Astrocyte of the cerebellum (primary cell): ENCODE data around the gene RNU2-1.
"Not testable (repeated sequence)": the region's sequence is repeated elsewhere in the genome, so short reads cannot be mapped to it uniquely, and the experiment has no call there.

ENCODE experiments used
- DNase-seq: peaks from one replicate; pipeline ENCODE4 v3.0.0-alpha.2; 2011; ENCODE audit warnings: low read depth
- H3K4me3 ChIP-seq: 2 replicates; pipeline ENCODE4 v1.5.1; 2011; ENCODE audit warnings: mild to moderate bottlenecking, low read depth, low read length, moderate library complexity
- in situ Hi-C: cut with HindIII; loops from 2 replicates; pipeline ENCODE4 v1.10.0; 2017; ENCODE audit warnings: low sequenced_read_pairs
- TF ChIP-seq, protein P1 (sequence below): IDR thresholded peaks from 2 replicates; pipeline ENCODE4 v1.5.1; 2012; ENCODE audit warnings: low read length, low read depth, moderate library complexity, mild to moderate bottlenecking; ENCODE audit errors: missing control alignments

The RNU2-1 gene

DNA sequence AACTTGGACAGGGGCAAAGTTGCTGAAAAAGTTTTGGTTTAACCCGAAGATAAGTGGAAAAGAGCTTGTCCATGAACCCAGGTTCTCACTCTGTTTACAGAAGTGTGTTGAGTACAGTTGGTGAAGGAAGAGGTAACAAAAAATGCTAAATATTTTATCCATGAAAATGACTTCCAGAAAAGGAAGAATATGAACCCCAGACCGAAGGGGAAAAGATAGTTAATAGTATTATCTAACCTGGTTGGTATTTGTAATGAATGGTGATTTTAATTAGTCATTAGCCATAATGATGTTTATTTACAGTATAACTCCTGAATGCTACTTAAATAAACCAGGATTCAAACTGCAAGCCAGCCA is 22.7 kb downstream of the RNU2-1 start:
- TF ChIP-seq, protein P1, sequence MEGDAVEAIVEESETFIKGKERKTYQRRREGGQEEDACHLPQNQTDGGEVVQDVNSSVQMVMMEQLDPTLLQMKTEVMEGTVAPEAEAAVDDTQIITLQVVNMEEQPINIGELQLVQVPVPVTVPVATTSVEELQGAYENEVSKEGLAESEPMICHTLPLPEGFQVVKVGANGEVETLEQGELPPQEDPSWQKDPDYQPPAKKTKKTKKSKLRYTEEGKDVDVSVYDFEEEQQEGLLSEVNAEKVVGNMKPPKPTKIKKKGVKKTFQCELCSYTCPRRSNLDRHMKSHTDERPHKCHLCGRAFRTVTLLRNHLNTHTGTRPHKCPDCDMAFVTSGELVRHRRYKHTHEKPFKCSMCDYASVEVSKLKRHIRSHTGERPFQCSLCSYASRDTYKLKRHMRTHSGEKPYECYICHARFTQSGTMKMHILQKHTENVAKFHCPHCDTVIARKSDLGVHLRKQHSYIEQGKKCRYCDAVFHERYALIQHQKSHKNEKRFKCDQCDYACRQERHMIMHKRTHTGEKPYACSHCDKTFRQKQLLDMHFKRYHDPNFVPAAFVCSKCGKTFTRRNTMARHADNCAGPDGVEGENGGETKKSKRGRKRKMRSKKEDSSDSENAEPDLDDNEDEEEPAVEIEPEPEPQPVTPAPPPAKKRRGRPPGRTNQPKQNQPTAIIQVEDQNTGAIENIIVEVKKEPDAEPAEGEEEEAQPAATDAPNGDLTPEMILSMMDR = no peak
- in situ Hi-C loops = no loop called here
- H3K4me3 ChIP-seq = peak overlapping the region; percentile 58
- no peak for DNase-seq

DNA sequence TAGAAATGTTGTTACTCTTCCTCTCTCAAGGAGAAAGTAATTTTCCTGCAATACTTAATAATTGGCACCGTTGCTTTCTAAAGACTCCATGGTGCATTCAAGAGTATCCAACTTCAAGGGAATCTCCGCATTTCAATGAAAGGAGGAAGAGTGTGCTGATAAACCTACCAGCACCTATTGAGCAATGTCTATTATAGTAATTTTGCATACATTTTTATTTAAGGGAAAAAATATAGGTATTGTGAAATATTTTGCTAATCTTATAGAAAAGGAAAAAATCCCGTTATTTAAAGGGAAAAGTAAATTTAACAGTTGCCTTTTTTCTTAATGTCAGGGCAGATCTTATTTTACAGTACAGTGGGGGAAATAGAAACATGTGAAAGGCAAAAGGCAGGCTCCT is 23.2 kb downstream of the RNU2-1 start:
- H3K4me3 ChIP-seq = no peak overlapping the region
- DNase-seq = no peak
- TF ChIP-seq, protein P1 = no peak
- in situ Hi-C loops = no loop called here

DNA sequence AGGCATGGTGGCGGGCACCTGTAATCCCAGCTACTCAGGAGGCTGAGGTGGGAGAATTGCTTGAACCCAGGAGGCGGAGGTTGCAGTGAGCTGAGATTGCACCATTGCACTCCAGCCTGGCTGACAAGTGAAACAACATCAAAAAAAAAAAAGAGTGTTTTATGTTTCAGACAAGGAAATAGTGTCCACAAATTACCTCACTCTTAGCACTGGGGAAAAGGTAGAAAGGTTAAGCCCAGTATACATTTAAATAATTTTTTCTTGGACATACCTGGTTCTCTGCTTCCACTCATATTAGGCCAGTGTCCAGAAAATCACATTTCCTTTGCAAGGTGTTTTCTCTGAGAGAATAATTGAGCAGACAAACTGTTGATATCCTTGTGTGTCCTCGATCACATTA is 30.8 kb downstream of the RNU2-1 start:
- H3K4me3 ChIP-seq, in situ Hi-C loops, DNase-seq: not testable (repeated sequence)

DNA sequence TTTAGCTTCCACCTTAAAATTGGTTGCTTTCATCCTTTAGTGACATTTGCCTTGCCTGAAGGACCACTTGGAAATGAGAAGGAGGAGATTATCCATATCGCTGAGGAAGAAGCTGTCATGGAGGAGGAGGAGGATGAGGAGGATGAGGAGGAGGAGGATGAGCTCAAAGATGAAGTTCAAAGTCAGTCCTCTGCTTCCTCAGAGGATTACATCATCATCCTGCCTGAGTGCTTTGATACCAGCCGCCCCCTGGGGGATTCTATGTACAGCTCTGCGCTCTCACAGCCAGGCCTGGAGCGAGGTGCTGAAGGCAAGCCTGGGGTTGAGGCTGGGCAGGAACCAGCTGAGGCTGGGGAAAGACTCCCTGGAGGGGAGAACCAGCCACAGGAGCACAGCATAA is 33.6 kb downstream of the RNU2-1 start:
- in situ Hi-C loops = no loop called here

DNA sequence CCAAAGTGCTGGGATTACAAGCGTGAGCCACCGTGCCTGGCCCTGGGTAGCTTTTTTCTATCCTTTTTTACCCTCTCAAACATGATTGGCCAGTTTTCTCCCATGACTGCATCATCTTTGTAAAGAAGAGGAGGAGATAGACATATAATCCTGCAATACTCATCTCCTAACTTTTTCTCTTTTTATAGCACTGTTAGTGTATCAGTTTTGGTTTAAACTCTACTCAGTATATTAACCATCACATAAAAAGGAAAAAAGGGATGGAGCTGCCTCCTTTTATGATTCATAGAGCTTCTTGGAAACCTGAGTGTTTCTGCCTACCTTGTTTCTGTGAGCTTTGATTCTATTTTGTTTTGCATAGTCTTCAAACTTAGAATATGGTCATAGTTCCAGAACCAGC is 34.1 kb downstream of the RNU2-1 start:
- TF ChIP-seq, protein P1 = no peak
- in situ Hi-C loops = no loop called here

More for the DNA sequence above, 33.6 kb downstream of the RNU2-1 start:
- no peak for DNase-seq
- TF ChIP-seq, protein P1 = no peak
- H3K4me3 ChIP-seq = no peak overlapping the region

DNA sequence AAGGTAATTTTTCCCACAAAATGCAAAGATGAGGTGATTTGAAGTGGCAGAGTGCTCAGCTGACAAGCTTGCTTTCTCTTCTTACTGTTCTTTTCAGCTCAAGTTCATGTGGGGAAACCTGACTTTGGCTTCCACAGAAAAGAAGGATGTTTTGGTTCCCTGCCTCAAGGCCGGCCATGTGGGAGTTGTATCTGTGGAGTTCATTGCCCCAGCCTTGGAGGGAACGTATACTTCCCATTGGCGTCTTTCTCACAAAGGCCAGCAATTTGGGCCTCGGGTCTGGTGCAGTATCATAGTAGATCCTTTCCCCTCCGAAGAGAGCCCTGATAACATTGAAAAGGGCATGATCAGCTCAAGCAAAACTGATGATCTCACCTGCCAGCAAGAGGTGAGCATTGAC is 40.5 kb downstream of the RNU2-1 start:
- no peak overlapping the region for H3K4me3 ChIP-seq
- no peak for DNase-seq
- in situ Hi-C loops = no loop called here
- TF ChIP-seq, protein P1 = no peak

More for the DNA sequence above, 34.1 kb downstream of the RNU2-1 start:
- H3K4me3 ChIP-seq = no peak overlapping the region
- no peak for DNase-seq

DNA sequence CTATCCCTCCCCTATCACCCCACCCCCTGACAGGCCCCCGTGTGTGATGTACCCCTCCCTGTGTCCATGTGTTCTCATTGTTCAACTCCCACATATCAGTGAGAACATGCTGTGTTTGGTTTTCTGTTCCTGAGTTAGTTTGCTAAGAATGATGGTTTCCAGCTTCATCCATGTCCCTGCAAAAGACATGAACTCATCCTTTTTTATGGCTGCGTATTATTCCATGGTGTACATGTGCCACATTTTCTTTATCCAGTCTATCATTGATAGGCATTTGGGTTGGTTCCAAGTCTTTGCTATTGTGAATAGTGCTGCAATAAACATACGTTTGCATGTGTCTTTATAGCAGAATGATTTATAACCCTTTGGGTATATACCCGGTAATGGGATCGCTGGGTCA is 47.1 kb downstream of the RNU2-1 start:
- DNase-seq, H3K4me3 ChIP-seq, in situ Hi-C loops: not testable (repeated sequence)

DNA sequence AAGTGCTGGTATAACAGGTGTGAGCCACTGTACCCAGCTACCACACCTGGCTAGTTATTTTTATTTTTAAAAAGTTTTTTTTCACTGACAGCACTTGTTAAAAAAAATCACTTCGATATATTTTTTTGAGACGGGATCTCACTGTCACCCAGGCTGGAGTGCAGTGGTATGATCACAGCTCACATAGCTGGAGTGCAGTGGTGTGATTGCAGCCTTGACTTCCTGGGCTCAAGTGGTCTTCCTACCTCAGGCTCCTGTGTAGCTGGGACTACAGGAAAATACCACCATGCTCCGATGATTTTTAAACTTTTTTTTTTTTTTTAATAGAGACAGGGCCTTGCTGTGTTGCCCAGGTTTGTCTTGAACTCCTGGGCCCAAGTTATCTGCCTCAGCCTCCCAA is 49.9 kb downstream of the RNU2-1 start:
- DNase-seq = no peak
- TF ChIP-seq, protein P1 = no peak
- no peak overlapping the region for H3K4me3 ChIP-seq
- in situ Hi-C loops = no loop called here
